ENCODE data around the gene AKAP1.

GRCh38 chr17:57117798-57118197 lies 32.8 kb downstream of the AKAP1 start:
- TF ChIP-seq POLR2A (IDR thresholded peaks at IDR 0.05) (no peak), CTCF (IDR thresholded peaks at IDR 0.05) (no peak)
